Skeletal muscle satellite cell (primary cell): ENCODE results near the gene IRAK1BP1.

Experiments
- H3K27me3 ChIP-seq: 2 replicates; pipeline ENCODE4 v1.7.0; 2013; ENCODE audit warnings: low read length; ENCODE audit not compliant: control insufficient read depth, insufficient read depth
- H3K36me3 ChIP-seq: 2 replicates; pipeline ENCODE4 v1.7.0; 2013; ENCODE audit warnings: mild to moderate bottlenecking, control low read depth, low read length; ENCODE audit not compliant: insufficient read depth
- H3K4me1 ChIP-seq: 2 replicates; pipeline ENCODE4 v1.7.0; 2013; ENCODE audit warnings: low read length; ENCODE audit not compliant: control insufficient read depth, insufficient read depth
- H3K4me2 ChIP-seq: 2 replicates; pipeline ENCODE4 v1.7.0; 2013; ENCODE audit warnings: mild to moderate bottlenecking, low read length
- H3K4me3 ChIP-seq: 2 replicates; pipeline ENCODE4 v1.7.0; 2013; ENCODE audit warnings: low read length
- H3K9ac ChIP-seq: 2 replicates; pipeline ENCODE4 v1.7.0; 2013; ENCODE audit warnings: mild to moderate bottlenecking, low read depth, low read length, moderate library complexity
- H3K9me3 ChIP-seq: replicated peaks from 2 replicates; pipeline ENCODE4 v1.7.0; 2013; ENCODE audit warnings: mild to moderate bottlenecking, control low read depth, low read length

The IRAK1BP1 gene

DNA sequence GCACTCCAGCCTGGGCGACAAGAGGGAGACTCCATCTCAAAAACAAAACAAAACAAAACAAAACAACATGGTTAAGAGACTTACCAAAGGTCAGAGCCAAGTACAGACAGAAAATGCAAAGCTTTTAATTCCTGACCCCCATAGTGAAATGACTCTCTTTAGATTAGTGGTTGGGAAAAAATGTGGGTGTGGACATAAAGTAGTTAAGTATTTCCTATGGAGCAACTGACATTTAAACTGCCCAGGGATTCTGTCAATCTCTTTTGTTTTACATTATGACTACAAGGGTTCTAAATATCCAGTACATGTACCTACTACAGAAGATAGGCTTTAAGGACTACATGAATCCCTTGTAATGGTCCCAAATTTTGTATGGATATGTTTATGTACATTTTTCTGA lies 75.1 kb downstream of the IRAK1BP1 start:
- H3K9ac ChIP-seq: no peak overlapping the region
- no peaks in the 10 kb centered on the region for H3K27me3 ChIP-seq
- peaks cover 48% of the 10 kb centered on the region for H3K36me3 ChIP-seq
- no peaks in the 10 kb centered on the region for H3K9me3 ChIP-seq
- H3K4me1 ChIP-seq: peaks cover 7% of the 10 kb centered on the region
- H3K4me2 ChIP-seq: no peak overlapping the region
- H3K4me3 ChIP-seq: no peak overlapping the region

DNA sequence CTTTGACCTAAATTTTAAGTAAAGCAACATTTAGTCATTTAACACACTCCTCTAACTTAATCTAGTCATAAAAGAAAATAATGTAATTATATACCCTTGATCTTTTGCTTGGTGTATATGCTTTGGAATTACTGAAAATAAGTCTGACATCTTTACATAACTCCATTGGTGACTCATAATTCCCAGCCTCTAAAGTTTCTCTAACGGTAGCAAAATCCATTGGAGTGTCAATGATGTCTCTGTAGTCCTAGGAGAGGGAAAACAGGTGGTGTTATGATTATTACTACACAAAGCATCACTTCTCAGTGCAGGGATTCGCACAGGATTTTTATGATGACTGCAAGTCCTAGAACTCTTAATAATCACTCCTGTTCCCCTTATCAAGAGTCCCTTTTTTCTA lies 80.2 kb downstream of the IRAK1BP1 start:
- no peak overlapping the region for H3K4me3 ChIP-seq
- H3K36me3 ChIP-seq: peaks cover 47% of the 10 kb centered on the region
- peak overlapping the region; percentile 56 for H3K4me2 ChIP-seq
- H3K9me3 ChIP-seq: peaks cover 2% of the 10 kb centered on the region
- no peaks in the 10 kb centered on the region for H3K27me3 ChIP-seq
- H3K4me1 ChIP-seq: peaks cover 10% of the 10 kb centered on the region
- no peak overlapping the region for H3K9ac ChIP-seq

DNA sequence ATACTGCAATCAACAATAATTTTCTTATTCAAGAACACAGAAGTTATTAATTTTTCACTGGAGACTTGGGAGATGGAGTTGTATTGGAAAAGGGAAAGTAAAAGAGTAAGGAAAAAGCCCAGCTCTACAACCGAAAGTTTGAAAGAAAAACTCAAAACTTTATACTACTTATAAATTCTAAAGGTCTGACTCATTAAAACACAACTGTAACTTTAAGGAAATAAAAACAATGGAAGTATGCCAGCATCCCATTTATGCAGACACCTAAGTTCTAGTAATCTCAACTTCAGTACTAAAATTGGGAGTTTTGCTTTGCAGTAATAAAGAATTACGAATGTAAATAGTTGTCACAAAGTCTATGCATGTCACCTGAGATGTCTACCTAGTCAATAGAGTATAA lies 80.6 kb downstream of the IRAK1BP1 start:
- Histone ChIP-seq H3K4me1 (peaks cover 7% of the 10 kb centered on the region), H3K9me3 (peaks cover 2% of the 10 kb centered on the region), H3K27me3 (no peaks in the 10 kb centered on the region), H3K4me3 (no peak overlapping the region), H3K9ac (no peak overlapping the region), H3K36me3 (peaks cover 51% of the 10 kb centered on the region), H3K4me2 (peak overlapping the region; percentile 56)

DNA sequence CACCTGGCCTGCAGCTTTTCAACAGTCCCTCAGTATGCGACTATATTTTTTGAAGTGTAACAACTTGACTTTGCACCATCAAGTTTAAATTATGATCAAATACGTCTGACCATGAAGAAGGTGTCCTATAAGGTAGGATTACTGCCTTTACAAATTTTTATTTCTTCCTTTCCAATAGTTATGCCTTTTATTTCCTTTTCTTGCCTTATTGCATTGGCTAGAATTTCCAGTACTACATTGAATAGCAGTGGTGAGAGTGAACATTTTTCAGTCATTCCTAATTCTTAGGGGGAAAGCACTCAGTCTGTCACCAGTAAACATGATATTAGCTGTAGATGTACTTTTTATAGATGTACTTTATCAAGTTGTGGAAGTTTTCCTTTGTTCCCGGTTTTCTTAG lies 81.4 kb downstream of the IRAK1BP1 start:
- peaks cover 52% of the 10 kb centered on the region for H3K36me3 ChIP-seq

DNA sequence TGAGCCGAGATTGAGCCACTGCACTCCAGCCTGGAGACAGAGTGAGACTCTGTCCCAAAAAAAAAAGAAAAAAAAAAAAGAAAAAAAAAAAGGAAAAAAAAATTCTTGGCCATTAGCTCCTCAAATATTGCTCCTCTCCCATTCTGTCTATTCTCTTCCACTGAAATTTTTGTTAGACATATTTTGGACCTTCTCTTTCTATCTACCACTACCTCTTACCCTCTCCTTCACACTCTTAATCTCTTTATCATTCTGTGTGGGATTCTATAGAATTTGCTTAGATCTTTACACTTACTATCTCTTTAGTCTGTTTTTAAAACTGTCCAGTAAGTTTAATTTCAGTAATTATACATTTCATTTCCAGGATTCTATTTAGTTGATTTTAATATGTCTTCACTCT lies 85.0 kb downstream of the IRAK1BP1 start:
- H3K4me2 ChIP-seq: no peak overlapping the region
- no peak overlapping the region for H3K9ac ChIP-seq
- H3K4me1 ChIP-seq: peaks cover 5% of the 10 kb centered on the region
- peaks cover 2% of the 10 kb centered on the region for H3K9me3 ChIP-seq
- H3K27me3 ChIP-seq: no peaks in the 10 kb centered on the region
- H3K36me3 ChIP-seq: peaks cover 48% of the 10 kb centered on the region
- no peak overlapping the region for H3K4me3 ChIP-seq

More for the DNA sequence above, 81.4 kb downstream of the IRAK1BP1 start:
- Histone ChIP-seq H3K27me3 (no peaks in the 10 kb centered on the region), H3K4me3 (no peak overlapping the region), H3K9me3 (peaks cover 2% of the 10 kb centered on the region), H3K9ac (no peak overlapping the region), H3K4me1 (peaks cover 7% of the 10 kb centered on the region), H3K4me2 (no peak overlapping the region)
